GM19455 (cell line): ENCODE measurements around the gene SLC25A26.

Source experiments
- ATAC-seq: cut with Tn5 transposase; IDR thresholded peaks from one replicate; pipeline ENCODE4 v1.9.1; 2021; ENCODE audit not compliant: unreplicated experiment

SLC25A26 gene

DNA sequence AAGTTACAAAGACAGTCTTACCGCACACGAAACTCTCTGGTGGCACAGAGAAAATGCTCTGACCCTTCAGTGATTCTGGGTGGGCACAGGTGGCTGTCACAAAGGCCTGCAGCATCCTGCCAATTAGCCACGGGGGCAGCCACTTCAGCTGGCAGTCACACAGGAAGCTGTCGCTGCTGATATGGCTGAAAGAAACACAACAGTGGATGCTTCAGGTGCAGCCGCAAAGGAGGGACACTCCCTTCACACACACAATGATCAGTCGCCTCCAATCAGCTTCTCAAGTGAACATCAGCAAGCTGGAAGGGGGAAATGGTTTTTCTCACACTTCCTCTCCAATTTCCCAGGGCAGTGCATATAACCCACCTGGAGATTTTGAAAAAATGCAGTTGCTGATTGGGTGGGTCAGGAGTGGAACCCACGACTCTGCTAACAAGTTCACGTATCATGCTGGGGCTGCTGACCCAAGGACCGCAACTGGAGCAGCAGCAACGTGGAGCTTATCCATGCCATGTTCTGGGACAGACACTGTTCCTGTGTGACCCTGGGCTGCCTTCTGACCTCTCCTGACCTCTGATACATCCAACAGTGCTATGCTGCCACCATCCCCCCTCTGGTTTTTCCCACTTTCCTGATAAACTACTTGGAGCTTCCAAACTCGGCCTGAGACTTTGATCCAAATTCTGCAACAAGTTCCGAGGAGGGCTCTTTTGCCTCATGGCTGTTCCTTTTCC is 173.4 kb downstream of the SLC25A26 start:
- ATAC-seq, result no peak

DNA sequence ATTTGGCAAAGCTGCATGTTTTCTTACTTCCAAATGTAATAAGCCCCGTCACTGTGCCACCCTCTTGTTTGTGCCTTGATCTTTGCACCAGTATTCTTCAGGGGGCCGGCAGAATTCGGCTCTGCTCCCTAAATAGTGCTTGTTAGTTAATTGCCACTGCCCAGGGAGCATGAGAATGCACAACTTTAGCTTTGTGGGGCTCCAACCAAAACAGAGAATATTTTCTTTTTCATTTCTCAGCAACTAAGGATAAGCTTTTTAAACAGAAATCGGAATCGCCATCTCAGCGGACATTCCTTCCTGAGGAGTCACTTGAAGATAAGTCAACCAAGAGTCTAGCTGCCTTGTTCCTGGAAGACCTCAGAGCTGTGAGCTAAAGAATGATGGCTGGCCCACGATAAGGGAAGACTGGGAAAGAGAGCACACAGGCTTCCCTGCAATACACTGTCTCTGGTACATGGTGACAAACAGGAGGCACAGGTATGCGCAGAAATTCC is 174.0 kb downstream of the SLC25A26 start:
- ATAC-seq, result no peak

DNA sequence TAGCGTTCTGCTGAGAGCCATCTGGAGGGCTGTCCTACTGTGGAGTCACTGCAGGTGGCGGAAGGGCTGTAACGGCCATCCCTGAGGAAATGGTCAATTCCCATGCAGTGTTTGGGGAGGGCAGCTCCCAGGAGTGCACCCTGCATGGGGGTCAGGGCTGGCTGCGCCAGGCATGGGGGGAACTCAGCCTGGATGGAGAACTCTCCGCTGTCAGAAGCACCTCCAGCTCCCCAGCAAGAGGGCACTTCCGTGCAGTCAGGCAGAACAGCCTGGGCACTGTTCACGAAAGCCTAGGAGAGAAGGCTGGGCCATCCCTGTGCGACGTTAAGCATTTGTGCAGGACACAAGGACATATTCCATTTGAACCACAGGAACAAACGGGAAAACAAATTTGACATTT is 174.8 kb downstream of the SLC25A26 start:
- no peak for ATAC-seq

DNA sequence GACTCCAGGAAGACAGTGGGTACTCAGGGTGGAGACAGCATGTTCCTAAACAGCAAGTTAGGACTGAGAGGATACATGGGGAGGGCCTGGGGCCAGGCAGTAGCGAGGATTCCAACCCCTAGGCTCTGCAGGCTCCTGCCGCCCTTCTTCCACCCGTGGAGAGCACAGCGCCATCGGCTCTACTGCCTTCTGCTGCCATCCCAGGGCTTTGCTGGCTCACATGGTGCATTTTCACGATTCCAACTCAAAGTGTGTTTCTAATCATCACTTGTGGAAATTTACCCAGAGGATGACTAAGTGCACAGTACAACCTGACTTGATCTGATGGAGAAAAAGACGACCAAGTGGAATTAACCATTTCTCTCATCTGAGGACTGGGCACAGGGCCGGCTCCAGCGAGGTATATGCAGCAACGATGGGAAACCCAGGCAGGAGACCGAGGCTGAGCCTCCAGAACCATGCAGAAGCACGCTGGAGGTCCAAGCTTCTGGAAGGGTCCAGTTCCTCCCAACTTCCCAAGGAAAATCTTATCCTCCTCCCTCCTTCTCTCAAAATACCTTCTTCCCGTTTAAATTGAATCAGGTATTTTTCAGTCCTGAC is 175.5 kb downstream of the SLC25A26 start:
- ATAC-seq, result no peak

DNA sequence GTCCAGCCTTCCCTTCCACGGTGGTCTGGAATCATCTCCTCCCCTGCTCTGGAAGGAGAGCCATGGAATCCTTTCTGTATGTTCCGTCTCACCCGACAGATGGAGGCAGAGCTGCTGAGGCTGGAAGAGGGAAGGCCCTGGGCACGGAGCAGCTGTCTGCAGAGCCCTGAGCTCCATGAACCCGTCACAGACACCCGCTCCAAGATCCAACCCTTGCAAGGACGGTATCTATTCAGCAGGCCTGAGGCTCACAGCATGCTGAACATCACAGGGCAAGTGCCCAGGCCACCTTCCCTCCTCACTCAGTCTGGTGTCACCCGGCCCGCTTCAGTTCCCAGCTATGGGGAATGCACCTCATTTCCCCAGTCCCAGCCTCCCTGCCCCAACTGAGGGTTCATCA is 176.1 kb downstream of the SLC25A26 start:
- no peak for ATAC-seq

DNA sequence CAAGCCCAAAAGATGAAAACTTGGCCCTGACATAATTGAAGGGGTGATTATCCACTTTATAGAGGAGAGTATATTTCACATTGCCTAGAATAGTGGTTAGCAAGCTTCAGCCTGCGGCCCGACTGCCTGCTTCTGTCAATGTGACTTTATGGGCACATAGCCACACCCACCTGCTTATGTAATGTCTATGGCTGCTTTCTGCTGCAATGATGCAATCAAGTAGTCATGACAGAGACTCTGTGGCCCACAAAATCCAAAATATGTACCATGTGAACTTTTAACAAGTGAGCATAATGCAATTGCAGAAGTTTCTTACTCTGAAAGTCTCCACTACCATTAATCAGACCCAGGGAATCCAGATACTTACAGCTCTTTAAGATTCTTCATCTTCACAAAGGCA is 176.9 kb downstream of the SLC25A26 start:
- no peak for ATAC-seq

DNA sequence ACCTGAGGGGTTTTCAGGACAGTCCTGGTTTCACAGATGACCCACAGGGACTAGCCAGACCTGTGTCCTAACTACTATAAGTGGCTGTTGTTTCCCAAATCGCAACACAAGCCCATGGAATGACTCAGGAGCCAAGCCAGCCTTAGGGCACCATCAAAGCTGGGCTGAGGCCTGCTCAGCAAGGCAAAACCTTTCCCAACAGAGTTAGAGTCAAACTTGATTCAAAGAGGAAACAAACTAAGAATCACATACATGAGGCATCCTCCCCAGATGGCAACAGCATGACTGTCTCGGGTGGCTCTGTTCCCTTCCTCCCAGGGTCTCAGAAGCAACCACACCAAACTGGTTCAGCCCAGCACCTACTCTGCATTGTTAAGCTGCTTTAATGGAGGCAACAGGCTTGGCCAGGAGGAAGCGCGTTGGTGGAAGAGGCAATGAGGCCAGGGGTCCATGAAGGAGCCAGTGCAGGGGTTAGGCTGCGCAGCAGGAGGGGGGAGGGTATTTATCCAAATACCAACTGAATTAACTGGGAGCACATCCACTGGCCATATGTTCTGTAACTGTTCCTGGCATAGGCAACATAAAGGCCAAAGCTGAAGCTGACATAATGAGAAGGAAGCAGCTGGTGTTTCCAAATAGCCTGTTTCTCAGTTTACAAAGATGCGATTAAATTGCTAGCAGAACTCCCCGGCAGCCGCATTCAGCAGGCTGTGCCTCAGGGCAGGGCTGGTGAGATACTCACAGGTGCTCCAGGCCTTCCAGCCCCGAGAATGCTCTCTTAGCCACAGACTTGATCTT is 177.6 kb downstream of the SLC25A26 start:
- no peak for ATAC-seq

DNA sequence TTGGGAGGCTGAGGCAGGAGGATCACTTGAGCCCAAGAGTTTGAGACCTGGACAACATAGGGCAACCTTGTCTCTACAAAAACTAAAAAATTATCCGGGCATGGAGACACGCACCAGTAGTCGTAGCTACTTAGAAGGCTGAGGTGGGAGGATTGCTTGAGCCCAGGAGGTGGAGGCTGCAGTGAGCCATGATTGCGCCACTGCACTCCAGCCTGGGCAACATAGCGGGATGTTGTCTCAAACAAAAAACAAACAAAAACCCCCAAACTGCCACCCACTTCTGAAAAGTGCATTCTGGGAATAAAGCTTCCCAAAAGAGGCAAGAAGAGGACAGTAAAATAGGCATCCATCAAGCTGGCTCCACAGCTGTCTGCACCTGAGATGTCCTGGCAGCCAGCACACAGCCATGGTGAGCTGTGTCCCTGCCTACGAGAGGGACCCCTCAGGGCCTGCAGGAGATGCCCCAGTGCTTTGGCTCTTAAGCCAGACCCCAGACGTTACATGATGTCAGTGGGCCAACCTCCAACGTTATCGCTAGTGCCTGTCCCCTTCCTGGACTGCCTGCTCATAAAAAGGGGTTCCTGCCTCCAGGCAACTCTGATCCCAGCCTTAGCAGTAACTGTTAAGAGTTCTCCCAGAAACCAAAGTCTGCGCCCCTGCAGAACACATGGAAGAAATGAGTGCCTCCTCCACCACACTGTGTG is 178.9 kb downstream of the SLC25A26 start:
- ATAC-seq, result no peak

DNA sequence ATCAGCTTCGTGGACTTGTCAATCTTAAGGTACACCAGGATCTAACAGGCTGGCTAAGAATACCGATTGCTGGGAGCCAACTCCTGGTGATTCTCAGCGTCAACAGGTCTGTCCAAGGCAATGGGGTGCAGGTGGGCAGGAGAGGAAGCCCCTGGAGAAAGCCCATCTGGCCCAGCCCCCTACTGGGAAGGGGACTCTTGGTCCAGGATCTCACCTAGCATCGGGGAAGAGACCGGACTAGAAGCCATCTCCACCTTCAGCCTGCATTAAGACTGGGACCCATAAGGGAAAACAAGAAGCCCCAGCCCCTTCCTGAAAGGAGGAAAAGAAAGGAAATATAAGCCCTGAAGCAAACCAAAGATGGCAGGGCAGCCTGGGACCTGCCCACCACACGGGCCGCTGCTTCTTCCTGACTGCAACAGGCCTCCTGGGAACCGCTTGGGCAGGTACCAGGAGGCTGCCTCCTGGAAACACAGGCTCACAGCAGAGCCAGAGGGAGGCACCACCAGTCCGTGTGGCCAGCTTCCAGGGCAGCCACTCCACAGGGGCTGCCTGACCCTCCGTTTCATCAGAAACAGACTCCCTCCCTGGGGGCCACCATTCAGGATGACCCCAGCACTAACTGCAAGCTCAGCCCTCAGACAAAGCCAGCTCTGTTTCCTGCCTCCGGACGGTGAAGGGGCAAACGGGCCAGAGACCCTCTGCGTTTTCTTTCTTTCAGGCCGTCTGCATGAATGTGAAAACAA is 179.8 kb downstream of the SLC25A26 start:
- ATAC-seq, result no peak

DNA sequence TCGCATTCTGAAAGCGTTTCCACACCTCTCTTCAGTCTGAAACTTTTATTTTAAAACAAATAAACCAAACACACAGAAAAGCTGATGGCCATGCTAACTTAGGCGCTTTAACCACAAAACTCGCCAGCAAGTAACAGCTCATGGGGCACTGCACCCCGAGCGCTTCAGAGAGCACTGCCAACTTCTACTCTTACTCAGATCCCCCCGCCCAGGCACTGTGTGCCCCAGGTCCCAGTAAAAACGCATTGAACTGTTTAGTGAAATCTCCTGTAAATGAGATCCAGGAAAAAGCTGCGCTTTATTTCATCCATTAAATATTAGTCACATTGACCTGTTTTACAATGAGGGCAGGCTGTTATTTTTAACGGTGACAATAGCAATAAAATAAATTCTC is 180.4 kb downstream of the SLC25A26 start:
- ATAC-seq, result no peak

DNA sequence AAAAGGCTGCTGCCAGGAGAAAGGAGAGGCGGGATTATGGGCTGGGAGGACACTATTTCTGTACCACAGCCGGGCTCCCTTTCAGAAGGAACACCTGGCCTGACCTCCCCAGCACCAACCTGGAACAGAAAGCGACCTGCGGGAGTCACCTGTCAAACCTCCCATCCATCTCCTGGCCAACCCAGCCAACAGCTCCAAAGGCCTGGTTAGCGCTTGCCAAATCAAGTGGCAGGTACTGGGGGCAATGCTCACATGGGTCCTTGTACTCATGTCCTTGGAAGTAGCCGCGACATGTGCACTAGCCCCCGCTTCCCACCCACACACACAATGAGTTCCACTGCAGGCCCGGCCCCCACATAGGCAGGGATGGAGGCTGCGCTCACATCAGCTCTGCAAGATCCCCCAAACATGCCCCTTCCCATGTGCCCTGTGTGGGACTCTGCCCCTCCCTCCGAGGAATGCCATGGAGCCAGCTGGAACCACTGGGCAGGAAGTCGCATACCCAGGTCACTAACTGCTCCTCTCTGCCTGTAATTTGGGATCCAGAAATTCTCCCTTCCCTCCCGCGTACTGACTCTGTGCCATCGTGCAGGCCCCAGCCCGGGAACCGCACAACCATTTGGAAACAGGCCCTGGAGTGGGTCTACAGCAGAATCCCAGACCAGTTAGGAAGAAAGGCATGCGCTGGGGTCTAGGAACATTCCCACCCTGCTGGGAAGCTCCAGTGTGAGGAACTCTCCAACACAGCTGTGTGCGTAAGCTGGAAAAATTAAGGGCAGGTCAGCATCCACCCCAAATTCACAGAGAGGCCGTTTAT is 181.1 kb downstream of the SLC25A26 start:
- ATAC-seq, result no peak

DNA sequence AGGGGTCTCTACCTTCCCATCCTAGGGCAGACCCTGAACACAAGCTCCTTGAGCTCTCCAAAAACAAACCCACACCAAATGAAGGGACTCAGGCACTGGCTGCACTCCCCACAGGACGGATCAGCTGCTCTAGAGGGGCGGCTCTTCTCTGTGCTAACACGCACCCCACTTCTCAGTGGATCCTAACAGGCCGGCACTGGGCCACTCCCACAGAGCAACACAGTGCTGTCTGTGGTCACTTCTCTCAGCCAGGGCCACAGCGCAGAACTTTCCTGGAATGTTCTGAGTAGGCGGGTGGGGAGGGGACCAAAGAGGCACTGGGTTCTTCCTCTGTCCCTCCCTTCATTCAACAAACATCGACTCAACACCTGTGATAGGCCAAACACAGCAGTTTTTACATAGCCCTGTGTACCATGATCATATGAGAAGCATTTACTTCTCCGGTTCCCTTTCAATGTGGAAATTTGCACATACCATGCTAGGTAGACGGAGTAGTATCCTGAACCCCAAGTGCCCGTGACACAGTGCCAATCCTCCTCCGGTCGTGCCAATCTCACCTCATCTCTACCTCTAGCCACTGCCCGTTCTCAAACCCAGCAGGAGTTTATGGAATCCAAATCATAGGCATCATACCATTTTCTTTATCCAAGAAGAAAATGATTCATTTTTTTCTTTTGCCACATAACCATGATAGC is 181.9 kb downstream of the SLC25A26 start:
- ATAC-seq, result no peak

DNA sequence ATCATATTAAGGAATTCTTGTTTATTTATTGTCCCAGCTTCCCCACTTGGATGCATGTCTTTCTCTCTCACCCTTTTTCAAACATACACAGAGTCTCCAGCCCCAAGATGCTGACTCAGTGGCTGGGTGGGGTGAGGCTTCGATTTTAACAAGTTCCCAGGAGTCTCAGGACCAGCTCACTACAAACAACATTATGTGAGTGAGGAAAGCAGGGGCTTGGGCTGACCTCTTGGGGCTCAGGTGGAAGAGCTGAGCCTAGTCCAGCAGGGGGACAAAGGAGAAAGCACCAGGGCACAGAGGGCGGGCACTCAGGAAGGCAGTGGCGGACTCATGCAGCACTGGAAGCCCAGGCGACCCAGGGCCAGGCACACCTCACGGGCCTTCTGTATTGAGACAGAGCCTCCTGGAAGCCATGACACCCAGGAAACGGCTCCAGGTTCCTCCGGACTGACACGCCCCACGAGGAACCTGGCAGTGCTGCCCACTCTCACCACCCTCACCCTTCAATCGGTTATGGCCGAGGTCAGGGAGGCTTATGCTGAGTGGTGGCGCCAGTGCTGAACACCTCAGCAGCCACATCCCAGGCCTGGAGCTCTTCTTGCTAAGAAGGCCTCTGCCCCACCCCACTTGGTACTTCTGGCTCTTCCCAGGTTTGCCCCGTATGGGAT is 182.7 kb downstream of the SLC25A26 start:
- ATAC-seq, result no peak

DNA sequence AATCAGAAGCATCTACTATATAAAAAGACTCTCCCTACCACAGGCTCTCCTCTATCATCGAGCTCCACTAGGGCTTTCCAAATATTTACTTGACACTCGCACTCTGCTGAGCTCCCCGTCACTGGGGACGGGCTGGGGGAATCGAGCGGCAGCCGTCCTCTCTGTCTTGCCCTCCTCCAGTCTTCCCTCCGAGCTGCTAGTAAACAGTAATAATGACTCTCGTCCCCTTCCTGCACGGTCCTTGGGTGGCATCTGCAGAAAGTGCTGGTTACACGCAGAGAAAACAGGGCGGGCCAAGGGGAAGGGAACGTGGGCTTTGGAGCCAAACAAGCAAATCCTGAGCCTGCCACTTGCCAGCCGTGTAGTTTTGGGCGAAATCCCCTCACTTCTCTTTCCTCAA is 183.4 kb downstream of the SLC25A26 start:
- ATAC-seq, result no peak

DNA sequence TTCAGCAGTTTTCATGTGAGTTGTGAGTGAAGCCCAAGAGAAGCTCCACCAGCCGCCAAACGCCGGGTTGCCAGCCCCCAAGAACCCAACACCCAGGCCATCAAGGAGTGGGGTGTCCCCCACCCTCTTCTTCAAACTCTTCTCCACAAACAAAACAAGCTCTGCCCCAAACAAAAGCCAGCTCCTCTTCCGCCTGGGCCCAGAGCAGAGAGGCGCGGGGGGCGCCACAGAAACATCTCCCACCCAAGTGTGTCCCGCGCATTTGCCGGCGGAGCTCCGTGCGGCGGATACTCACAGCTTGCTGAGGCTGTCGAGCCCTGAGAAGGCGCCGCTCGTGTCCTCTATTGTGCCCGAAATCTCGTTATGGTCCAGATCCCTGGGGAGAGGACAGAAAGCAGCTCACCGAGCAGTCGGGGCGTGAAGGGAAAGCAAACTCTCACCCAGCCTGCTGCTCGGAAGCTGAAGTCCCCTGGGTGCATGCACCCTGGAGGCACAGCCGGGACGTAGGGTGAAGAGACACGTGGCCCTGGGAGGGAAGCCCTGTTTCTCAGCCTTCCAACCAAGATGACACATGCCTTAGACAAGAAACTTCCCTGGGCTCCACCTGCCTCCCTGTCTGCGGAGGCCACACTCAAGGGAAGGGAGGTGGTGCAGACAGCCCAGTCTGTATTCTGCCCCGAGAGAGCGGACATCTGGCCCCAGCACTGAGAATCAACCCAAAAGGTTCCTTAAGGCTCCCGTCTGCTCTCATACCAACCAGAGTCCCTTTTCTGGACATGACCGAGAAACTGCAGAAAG is 184.3 kb downstream of the SLC25A26 start:
- no peak for ATAC-seq

DNA sequence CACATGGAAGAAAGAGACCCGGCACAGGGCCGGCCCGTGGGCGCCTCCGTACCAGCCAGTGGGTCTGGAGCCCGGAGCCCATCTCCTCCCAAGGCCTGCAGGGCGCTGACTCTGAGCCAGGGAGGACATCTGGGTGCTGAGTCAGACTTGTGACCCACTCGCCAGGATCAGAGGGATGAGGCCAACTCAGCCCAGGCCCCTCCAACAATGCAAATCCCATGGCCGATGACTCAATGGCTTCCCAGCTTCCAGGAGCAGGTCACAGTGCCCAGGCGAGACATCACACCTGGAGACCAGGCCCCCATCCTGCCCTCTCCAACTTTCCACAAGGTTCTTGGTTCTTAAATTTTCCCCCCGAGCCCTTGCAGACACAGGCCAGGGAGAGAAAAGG is 184.9 kb downstream of the SLC25A26 start:
- no peak for ATAC-seq

DNA sequence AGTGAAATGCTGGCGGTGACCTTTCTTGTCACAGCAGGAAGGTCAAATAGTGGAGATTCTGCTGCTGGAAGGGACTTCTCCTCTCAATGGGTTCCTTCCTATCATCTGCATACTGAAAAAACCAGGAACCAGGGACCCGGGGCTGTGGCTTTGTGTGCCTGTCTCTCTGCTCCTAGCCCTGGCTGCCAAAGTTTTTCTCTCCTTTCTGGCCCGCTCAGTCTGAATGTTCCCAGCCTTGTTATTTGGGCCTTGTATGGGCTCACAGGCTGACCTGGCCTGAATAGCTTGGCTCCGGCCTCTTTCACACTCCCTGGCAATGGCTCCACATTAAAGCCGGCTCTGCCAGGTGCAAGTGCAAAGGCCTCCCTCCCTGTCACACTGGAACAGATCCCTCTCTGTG is 185.4 kb downstream of the SLC25A26 start:
- no peak for ATAC-seq
